GM21528 (cell line): Measurements from ENCODE around the gene TRIM67.

Source experiments
- ATAC-seq: cut with Tn5 transposase; IDR thresholded peaks from one replicate; pipeline ENCODE4 v1.9.1; 2021; ENCODE audit warnings: mild to moderate bottlenecking, moderate library complexity; ENCODE audit not compliant: unreplicated experiment, low FRiP score

TRIM67 gene

DNA sequence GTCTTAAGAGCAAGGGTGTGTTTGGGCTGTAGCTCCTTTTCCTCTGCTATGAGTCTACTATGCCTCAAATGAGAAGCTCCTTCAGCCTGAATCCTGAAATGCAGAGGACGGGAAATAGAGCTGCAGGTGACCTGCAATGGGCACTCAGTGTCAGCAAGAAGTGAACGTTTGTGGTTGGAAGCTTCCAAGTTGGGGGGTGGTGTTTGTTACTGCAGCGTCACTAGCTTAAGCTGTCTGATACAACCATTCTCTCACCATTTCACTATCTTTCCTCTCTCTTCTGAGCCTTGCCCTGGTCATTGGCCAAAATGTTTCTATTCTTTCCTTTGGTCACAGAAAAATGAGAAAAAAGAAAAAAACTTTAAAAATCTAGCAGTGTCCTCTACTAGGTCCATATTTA is 19.4 kb downstream of the TRIM67 start:
- no peak for ATAC-seq

DNA sequence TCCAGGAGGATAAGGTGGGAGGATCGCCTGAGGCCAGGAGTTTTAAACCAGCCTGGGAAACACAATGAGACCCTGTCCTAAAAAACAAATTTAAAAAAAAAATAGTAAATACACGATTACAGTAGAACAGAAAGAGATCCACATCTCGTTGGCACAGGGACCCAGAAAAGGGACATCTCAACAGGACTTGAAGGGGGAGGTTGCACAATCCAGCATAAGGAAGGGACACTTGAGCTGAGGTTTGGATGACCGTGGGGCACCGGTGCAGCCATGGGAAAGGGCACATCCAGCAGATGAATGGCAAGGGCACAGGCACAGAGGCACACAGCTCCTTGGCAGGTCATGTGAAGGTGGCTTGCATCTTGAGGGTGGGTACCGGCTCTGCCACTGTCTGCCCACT is 20.5 kb downstream of the TRIM67 start:
- ATAC-seq: no peak

DNA sequence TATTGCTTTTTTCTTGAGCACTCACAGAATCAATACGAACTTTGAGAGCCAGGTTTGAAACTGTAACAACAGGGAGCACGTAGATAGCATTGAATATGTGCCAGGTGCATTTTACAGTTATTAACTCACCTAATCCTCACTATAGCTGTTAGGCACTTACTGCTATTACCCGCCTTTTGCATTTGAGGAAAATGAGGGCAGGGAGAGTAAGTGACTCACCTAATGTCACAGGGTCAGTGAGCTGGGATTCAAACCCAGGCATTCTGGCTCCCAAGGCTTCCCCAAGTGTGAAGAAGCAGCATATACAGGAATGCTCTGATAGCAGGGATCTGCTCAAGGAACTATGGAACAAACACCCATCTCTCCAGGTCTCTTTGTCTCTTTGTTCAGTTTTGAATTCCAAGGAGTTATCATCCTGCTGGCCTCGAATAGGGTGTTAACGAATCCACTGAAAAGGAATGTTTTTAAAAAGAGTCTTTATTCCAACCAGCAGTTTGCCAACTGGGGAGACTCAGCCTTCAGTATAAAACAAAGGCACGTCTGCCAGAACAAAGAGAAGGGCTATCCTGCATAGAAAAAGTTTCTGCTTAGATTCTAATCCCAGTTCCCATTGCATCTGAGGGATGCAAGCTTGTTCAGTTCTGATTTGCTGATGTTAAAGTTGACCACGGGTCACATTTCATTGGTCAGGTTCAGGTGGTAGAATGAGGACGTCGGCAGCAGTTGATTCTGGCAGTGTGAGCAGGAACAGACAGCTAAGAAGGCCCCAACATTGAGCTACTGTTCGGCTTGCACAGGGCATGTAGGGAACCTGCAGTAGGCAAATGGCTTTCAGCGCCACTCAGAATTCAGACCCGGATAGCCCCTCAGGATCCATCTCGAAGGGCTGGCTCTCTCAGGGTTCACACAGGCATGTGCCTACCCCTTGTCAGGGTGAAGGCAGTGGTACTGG is 22.1 kb downstream of the TRIM67 start:
- ATAC-seq: no peak

DNA sequence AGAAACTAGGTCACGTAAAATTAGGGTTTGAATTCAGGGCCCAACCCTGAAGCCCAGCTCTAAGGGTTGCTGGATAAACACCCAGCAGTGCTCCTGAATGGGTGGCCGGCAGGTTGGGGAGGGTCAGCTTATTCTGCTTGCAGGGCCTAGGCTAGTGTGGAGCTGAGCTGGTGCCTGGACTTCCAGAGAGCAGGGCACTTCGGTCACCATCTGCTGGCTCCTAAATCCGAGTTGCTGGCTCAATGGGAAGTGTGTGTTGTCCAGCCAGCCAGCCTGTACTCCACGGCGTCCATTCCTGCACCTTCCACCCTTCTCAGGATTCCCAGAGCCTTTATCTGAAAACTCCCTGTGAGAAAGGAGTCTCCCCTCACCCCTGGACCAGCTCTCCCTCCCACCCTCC is 23.0 kb downstream of the TRIM67 start:
- no peak for ATAC-seq

DNA sequence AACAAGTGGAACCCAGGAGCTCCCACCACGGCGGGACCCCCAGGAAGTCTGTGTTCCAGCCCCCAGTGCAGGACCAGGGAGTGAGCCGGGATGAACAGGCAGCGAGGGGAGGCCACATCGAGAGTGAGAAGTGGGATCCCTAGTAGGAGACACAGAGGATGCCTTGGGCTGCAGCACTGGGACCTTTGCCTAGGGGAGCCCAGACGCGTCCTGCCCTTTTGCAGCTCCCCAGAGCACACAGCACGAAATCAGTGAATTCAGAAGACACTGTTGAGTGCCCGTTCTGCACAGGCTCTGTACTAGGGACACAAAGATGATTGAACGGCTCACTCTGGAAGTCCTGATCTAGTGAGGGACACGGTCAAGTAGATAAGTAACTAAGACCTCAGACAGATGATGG is 23.5 kb downstream of the TRIM67 start:
- ATAC-seq: no peak

DNA sequence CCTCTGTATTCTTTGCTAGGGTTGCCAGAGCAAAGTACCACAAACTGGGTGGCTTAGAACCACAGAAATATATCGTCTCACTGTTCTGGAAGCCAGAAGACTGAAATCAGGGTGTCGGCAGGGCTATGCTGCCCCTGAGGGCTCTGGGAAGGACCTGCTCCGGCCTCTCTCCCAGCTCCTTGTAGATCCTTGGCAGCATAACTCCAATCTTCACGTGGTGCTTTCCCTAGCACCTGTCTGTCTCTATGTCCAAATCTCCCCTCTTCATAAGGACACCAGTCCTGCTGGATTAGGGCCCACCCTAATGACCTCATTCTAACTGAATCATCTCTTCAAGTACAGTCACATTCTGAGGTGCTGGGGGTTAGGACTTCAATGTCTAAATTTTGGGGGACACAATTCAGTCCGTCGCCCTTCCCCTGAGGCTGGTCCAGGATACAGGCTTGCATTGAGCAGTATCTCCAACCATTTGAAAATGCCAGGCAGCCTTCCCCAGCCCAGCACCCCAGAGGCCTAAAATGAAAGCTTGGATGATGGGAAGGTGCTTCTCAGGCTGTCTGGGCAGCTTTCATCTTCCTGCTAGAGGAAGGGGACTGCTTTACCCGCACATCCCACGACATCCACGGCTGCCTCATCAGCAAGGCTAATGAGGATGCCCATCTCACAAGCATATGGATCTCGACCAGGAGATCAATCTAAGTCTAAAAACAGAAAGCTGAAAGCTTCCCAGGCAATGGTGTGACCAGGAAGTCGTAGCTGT is 24.7 kb downstream of the TRIM67 start:
- ATAC-seq: no peak

DNA sequence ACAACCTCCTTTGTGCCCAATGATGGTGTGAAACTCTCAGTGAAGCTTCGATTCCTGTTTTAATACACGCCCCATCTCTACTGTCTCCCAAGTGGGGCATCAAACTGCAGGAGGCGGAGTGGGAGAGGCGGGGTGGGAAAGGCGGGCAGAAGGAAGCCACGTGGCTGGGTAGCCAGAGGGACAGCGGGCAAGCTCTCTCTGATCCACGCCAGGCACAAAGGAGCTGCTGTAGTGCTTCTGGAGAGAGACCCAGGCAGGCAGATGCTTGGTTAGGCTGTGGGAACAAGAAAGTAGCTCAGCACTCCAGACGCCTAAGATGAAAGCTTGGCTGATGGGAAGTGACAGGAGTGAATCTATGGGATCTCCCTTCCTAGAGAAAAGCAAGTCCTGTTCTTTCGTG is 25.7 kb downstream of the TRIM67 start:
- ATAC-seq: no peak

DNA sequence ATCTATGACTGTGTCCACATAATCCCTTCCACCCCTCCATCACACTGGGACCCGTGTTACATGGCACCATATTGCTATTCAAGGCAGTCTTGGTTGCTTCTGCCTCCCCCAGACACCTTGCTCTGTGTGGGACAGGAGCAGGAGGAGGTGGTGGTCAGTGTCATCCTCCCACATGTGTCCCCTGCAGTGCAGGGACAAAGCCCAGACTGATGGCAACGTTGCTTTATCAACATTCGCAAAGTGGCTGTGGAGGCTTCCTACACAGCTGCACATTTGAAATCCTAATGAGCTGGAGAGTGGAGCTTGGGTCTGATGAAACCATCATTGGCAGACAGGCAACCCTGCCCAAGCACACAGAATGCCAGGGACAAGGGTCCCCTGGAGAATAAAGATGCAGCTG is 26.2 kb downstream of the TRIM67 start:
- no peak for ATAC-seq

DNA sequence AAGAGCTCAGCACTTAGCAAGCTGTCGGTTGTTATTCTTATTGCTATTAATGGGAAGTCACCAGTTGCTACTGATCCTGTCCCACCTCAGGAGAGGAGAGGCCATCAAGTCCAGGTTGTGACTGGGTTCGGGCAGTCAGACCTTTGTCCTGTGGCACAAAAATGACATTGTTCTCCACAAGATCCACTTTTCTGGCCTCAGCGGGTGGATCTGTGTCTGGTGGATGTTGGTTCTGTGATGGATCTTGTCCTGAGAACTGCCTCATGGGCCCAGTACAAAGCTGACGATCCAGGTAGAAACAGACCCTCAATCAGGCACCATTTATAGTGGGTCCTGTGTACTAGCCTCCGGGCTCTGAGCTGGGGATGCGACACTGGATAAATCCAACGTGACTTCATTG is 26.9 kb downstream of the TRIM67 start:
- ATAC-seq: no peak

DNA sequence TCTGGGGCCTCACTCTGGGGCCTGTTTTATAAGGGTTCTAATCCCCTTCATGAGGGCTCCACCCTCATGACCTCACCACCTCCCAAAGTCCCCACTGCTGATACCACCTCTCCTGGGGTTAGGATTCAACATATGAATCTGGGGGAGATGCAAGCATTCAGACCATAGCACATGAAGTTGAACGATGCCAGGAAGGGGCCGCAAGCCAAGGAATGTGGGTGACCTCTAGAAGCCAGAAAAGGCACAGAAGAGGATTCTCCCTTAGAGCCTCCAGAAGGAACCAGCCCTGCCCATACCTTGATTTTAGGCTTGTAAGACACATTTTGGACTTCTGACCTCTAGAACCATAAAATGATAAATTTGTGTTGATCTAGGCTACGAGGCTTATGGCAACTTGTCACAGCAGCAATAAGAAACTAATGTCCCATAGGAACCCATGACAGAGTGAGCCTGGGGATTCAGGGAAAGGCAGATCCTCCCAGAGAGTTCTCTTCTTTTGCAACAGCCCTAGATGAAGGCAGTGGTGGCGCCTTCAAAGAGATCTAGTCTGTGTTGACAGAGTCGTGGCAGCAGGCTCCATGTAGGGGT is 27.9 kb downstream of the TRIM67 start:
- no peak for ATAC-seq

DNA sequence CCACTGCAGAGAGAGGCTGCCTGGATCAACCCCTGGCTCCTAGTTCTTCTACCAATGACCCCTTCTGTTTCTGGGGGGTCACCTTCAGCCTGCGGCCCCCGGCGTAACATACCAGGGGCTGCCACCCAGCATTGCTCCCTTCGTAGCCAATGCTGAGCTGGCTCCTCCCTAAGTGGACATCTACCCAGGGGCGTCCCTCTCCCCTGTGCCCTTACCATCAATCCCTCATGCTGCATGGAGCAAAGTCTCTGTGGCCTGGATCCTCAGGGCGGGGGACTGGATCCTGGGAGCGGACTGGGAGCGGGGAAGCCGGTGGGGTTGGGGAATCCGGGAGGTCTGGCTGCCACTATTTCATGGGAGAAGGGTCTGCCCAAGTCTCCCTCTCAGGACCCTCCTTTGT is 28.6 kb downstream of the TRIM67 start:
- no peak for ATAC-seq

DNA sequence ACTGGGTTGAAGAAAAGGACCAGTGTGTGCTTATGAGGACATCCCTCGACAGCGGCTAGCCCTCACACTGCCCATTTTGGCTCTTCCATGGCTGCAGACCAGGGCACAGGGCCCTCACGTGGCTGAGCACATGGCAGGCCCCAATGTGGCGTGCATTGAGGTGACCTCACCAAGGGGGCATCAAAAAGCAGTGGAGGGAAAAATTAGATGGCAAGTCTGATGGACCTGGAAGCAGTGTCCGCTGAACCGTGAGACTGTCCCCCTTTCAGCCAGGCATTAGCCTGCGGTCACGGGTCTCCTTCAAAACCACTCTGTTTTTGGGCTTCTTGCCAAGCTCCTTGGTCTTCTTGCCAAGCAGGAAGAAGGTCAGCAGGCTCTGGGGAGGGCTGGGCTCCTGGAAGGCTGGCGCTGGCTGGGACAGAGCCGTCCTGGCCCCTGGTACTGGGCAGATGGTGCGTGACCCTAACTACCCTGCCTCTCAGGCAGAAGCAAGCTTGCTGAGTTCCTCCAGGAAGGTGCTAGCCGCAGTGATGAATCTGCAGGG is 30.8 kb downstream of the TRIM67 start:
- ATAC-seq: no peak

DNA sequence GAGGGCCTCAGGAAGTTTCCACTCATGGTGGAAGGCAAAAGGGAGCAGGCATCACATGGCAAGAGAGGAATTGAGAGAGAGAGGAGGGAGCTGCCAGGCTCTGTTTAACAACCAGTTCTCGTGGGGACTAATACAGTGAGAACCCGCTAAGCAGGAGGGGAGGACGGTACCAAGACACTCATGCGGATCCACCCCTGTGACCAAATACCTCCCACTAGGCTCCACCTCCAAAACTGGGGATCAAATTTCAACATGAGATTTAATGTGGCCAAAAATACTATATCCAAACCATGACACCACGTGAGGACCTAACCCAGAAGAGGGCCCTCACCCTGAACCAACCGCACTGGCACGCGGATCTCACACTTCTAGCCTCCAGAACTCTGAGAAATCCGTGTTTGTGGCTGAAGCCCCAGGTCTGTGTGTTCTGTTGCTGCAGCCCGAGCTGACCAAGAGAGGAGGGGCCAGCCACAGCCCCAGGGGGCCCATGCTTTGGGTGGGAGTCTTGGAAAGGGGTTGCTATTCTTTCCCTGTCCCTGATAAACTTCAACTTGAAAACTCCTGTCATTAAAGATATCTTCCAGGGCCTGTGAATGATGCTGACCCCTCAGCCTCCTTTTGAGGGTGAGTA is 32.0 kb downstream of the TRIM67 start:
- no peak for ATAC-seq

DNA sequence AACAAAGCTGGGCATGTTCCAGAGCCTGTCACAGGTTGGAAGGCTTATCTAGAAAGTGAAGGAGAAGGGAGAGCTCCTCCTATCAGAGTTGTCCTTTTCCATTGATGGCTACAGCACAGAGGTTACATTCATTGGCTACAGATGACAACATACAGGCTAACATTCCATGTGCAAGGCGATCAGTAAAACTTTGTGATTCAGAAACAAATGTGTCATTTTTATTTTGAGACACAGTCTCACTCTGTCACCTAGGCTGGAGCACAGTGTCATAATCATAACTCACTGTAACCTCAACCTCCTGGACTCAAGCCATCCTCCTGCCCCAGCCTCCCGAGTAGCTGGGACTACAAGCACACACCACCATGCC is 32.6 kb downstream of the TRIM67 start:
- ATAC-seq: no peak

DNA sequence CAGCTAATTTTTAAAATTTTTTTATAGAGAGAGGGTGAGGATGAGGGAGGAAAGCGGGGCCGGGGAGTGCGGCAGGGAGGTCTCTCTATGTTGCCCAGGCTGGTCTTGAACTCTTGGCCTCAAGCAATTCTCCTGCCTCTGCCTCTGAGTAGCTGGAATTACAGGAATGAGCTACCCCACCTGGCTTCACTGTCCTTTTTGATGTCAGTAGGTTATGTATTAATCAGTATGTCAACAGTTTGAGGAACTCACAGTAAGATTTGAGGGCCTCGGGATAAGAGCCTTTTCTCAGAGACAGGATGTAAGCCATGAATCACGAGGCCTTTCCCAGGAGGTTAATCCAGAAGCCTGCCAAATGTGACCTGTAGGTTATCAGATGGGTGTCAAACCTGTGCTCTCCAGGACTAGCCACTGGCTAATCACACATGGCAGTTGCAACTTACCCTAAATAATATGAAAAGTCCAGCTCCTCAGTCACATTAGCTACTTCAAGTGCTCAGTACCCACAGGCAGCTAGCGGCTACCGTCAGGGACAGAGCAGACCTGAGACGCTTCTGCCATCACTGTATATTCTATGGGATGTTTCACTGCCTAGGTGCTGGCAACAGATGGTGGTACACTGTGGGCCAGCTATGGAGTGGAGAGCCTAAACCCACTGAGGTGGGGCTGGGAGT is 33.1 kb downstream of the TRIM67 start:
- no peak for ATAC-seq

DNA sequence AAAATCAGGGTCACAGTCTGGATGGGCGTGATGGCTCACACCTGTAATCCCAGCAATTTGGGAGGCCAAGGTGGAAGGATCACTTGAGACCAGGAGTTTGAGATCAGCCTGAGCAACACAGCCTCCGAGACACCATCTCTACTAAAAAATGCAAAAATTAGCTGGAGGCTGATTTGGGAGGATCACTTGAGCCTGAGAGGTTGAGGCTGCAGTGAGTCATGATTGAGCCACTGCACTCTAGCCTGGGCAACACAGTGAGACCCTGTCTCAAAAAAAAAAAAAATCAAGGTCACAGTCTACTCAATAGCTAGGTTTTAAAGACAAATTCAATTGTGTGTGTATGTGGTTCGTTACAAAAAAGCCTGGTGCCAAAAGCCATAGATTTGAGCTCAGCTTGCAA is 34.4 kb downstream of the TRIM67 start:
- ATAC-seq: no peak

DNA sequence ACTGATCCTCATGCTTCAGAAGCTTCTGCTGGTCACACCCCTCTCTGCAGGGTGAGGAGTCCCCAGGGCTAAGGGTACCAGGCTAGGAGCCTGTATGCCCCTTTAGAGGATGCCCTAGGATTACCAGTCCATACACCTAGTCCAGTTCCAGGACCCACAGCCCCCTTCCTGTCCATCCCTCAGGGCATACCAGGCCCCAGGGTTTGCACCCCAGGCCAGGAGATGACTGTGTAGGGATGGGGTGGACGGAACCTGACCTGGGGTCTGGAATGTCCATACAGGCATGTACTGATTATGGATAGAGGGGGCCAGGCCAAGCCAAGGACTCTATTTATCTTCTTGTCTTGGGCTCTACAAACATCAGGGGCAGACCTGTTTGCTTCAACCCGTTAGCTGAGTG is 34.9 kb downstream of the TRIM67 start:
- no peak for ATAC-seq

DNA sequence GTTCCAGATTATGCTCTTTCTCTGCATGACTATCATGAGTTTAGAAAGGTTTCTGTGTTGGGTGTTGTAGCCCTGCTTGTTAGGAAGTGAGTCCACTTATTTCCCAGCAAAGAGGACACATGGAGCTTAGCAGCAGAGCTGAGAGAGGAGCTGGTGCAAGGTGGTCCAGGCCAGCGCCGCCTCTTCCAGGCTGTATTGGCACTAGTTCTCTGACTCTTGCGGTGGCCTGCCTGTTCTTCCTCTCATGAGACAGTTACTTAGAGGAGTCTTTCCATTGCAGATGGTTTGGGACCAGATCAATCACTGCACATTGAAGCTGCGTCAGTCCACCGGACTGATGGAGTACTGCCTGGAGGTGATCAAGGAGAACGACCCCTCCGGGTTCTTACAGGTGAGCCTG is 38.0 kb downstream of the TRIM67 start:
- ATAC-seq: no peak

DNA sequence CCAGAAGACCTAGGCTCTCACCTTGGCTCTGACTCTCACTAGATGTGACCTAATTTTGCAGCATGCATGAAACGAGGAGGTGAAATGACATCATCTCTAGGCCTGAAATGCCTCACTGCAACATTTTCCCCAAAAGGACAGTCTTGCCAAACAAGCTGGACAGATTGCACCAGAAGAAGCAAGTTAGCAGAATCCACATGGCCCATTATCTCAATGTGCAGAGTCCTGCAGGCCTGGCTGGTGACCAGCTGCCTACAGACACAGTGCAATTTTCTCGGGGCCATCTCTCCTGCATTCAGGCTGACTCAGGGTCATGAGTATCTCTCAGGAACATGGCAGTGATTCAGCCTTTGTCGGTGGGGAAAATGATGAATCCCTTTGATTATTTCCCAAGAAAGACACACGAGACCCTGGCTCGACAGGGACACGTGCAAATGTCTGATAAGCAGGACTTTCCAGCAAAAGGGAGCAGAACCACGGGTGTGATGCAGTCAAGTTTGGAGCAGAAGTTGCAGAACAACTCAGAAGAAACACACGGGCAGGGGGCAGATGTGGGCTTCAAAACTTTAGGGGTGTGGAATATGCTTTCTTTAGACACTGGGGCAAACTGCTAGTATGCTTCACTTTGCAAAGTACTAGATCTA is 38.7 kb downstream of the TRIM67 start:
- ATAC-seq: no peak
